ENCODE measurements around the gene KCNH1. TPM values are rescaled to one million over a fixed set of nuclear protein-coding genes. Genes with fewer than 3 reads are reported as not detected.
"Not testable (repeated sequence)": the region's sequence is repeated elsewhere in the genome, so short reads cannot be mapped to it uniquely, and the experiment has no call there.

The KCNH1 gene
- total RNA-seq, 2 donors from 2014 or later = 0.27 to 0.70 TPM

GRCh38 chr1:210688512-210689234, 445.3 kb downstream of the KCNH1 start:
- DNase-seq = no peak

GRCh38 chr1:210687582-210688279, 446.2 kb downstream of the KCNH1 start:
- DNase-seq (no peak), ATAC-seq (no peak)
- intact Hi-C loops (cut with DNase I, micrococcal nuclease) = no loop called here

More at GRCh38 chr1:210688512-210689234, 445.3 kb downstream of the KCNH1 start:
- intact Hi-C loops (cut with DNase I, micrococcal nuclease) = no loop called here
- no peak for ATAC-seq

DNA sequence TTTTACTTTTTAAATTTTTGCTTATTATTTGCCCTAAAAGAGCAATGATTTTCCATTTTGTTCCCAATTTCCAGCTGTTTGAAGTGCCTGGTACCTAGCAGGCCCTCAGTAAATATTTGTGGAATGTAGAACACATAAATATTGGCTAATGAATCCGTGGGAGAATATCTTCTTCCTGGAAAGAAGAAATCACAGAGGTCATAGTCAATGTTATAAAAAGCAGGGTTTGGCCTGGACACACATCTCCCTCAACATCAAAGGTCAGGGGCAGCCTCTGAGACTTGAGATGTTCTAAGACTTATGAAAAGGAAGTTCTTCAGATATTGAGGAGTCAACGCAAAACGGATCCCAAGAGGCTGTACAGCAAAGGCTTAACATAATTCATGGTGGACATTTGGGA, 447.1 kb downstream of the KCNH1 start:
- DNase-seq (no peak), ATAC-seq (no peak)
- intact Hi-C loops (cut with DNase I, micrococcal nuclease) = no loop called here

- no peak for ATAC-seq
- DNase-seq = no peak
- intact Hi-C loops (cut with DNase I, micrococcal nuclease) = no loop called here
Measured at GRCh38 chr1:210685295-210685650, 448.7 kb downstream of the KCNH1 start.

DNA sequence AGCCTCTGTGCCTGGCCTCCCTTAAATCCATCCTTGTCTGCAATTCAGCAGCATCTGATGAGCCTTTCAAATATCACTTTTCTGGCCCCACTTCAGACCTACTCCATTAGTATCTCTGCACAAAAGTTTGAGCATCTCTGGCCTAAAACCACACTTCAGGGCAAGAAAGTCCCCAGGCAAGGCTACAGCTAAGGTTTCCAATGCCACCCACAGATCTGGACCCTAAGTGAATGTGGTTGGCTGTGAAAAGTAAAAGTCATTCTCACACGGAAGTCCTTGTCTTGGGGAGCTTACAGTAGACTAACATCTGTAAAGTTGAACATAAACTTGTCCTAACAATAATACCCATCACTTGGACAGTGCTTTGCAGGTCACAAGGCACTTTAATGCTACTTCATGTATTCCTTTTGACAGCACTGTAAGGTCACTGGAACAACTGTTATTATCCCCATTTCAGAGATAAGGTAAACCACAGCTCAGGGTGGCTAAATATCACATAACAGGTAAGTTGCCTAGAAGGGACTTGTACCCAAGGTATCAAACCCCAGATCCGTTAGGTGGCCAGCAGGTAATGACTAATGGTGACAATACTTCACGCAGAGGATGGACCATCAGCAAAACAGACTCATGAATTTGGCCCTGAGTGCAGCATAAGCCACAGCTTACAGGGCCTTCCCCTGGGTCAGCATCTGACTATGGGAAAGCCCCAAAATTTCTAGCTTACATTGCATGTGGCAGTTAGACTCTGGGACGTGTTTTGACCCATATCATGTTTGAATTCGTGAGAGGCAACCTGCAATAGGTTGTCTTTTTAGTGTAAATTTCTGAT, 449.3 kb downstream of the KCNH1 start:
- no peak for DNase-seq
- intact Hi-C loops (cut with DNase I, micrococcal nuclease) = no loop called here
- ATAC-seq = no peak

GRCh38 chr1:210683403-210684047, 450.4 kb downstream of the KCNH1 start:
- intact Hi-C loops (cut with DNase I, micrococcal nuclease) = no loop called here
- no peak for DNase-seq
- no peak for ATAC-seq

GRCh38 chr1:210681158-210681557, 452.8 kb downstream of the KCNH1 start:
- DNase-seq (no peak), ATAC-seq (no peak)
- intact Hi-C loops (cut with DNase I, micrococcal nuclease) = no loop called here

- DNase-seq (no peak), ATAC-seq (no peak)
- intact Hi-C loops (cut with DNase I, micrococcal nuclease) = no loop called here
Measured at GRCh38 chr1:210678306-210678705, 455.6 kb downstream of the KCNH1 start.

- intact Hi-C loops (cut with DNase I, micrococcal nuclease) = no loop called here
- DNase-seq (no peak), ATAC-seq (no peak)
Measured at GRCh38 chr1:210677533-210677932, 456.4 kb downstream of the KCNH1 start.

DNA sequence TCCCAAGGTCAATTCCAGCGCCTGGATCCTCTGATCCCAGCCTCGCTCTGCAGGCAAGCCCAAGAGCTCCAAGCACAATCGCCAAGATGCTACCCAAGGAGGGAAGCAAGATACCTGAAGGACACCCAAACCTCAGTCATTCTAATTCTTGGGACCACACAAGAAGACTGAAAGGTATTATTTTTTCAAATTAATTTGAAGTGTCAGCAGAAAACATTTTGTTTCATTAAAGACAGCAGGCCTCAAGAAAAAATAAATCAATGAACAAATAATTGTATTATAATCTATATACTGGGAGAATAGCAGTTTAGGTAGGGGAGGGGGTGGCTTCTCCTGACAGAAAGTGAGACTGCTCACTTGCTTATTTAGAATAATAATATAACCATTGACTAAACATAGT, 457.4 kb downstream of the KCNH1 start:
- intact Hi-C loops (cut with DNase I, micrococcal nuclease) = no loop called here
- DNase-seq (no peak), ATAC-seq (no peak)

GRCh38 chr1:210674151-210674550, 459.8 kb downstream of the KCNH1 start:
- ATAC-seq (no peak), DNase-seq (no peak)

GRCh38 chr1:210669951-210670350, 464.0 kb downstream of the KCNH1 start:
- DNase-seq = no peak
- intact Hi-C loops (cut with DNase I, micrococcal nuclease) = no loop called here
- no peak for ATAC-seq

More at GRCh38 chr1:210674151-210674550, 459.8 kb downstream of the KCNH1 start:
- intact Hi-C loops (cut with DNase I, micrococcal nuclease) = no loop called here

GRCh38 chr1:210663730-210664573, 470.0 kb downstream of the KCNH1 start:
- ATAC-seq (no peak), DNase-seq (no peak)
- intact Hi-C loops (cut with DNase I, micrococcal nuclease) = no loop called here

- intact Hi-C loops (cut with DNase I, micrococcal nuclease) = no loop called here
- no peak for ATAC-seq
- no peak for DNase-seq
Measured at GRCh38 chr1:210662291-210663050, 471.5 kb downstream of the KCNH1 start.

GRCh38 chr1:210661520-210661919, 472.4 kb downstream of the KCNH1 start:
- ATAC-seq; DNase-seq; intact Hi-C loops (cut with DNase I, micrococcal nuclease): not testable (repeated sequence)

DNA sequence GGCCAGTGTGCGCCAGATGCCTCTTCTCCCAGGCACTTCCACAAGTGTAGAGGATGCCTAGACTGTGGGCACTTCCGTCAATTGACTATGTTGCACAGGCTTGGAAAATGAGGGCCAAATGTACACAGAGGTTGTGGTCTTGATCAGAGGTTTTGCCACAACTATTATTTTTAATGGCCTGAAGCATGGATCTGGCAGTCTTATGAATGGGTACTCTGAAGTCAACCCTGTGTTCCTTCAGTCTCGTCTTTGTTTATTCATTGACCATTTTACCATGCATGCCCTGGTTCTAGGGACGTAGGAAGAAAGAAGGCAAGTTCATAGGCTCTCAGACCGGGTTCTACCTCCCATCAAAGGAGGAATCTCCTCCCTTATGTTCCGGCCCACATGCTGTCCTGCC, 476.1 kb downstream of the KCNH1 start:
- no peak for ATAC-seq
- DNase-seq = no peak
- intact Hi-C loops (cut with DNase I, micrococcal nuclease) = no loop called here

- DNase-seq (no peak), ATAC-seq (no peak)
- intact Hi-C loops (cut with DNase I, micrococcal nuclease) = no loop called here
Measured at GRCh38 chr1:210655511-210655910, 478.4 kb downstream of the KCNH1 start.
